Pancreas (tissue), 10 donors: Measurements from ENCODE around the gene RPL27A. TPM values are rescaled to one million over a fixed set of nuclear protein-coding genes. Genes with fewer than 3 reads are reported as not detected.
A peak's percentile ranks its signal among the peaks of the same experiment; 100 is the strongest.

Source experiments
- ATAC-seq, 4 donors: fragments of 200-7000 bp; cut with Tn5 transposase; one replicate each; pipeline versions ENCODE4 v1.8.0 to v1.9.1; 2020; ENCODE audit warnings: mild to moderate bottlenecking in 4 of 4, moderate library complexity in 4 of 4
- DNase-seq, 6 donors: peaks; one replicate each; pipeline ENCODE4 v3.0.0-alpha.2; 2020
- FAIRE-seq: peaks from 2 replicates; lab custom pipeline; 2012; peaks lifted over from hg19 to GRCh38; lab: Jason Lieb, UNC
- H3K27ac ChIP-seq, 4 donors: fragments of 200-600 bp; sonication (generic); 1 replicate in 3 of 4; 2 replicates in 1 of 4; pipeline versions ENCODE4 v1.5.0 to v1.8.0; 2020
- H3K27me3 ChIP-seq, 4 donors: fragments of 200-600 bp; one replicate each; pipeline ENCODE4 v1.8.0; 2021
- H3K36me3 ChIP-seq, 3 donors: fragments of 200-600 bp; sonication (generic) in 1 of 3; one replicate each; pipeline versions ENCODE4 v1.5.0 to v1.8.0; 2020 to 2021
- H3K4me1 ChIP-seq, 3 donors: fragments of 200-600 bp; one replicate each; pipeline ENCODE4 v1.8.0; 2021
- H3K4me3 ChIP-seq, 4 donors: fragments of 200-600 bp; sonication (generic) in 2 of 4; one replicate each; pipeline versions ENCODE4 v1.5.0 to v1.8.0; 2020 to 2021
- H3K9me3 ChIP-seq, 4 donors: fragments of 200-600 bp; one replicate each; pipeline ENCODE4 v1.8.0; 2021
- WGBS, 2 donors: extraction: QIAGEN DNeasy Blood & Tissue Kit; methylation state at CpG; one replicate each; pipeline ENCODE4 v1.1.7; 2013; 5-methylcytosine and 5-hydroxymethylcytosine counted together
- intact Hi-C, 3 donors: fragments of 100-400 bp; cut with DNase I; formaldehyde crosslinking; loops; one replicate each; pipeline versions ENCODE4 v1.11.1 to v1.14.2; 2022
- polyA plus RNA-seq, 2 donors: library from polyadenylated mRNA; stranded (reverse); fragments of 200-250 nt; gene quantifications; one replicate each; pipeline ENCODE4 v1.2.3, GENCODE V29; 2013
- total RNA-seq, 6 donors: library from RNA; stranded (reverse); fragmentation: NEBNext Ultra II Directional in 4 of 6; extraction: Animal tissue kit (Norgen Biotek cat#: 25700) in 4 of 6; gene quantifications; one replicate each; pipeline versions ENCODE4 v1.2.1 to v1.2.4, GENCODE V29; 2021 to 2023
- TF ChIP-seq, protein P1 (sequence below), 4 donors: fragments of 200-600 bp; sonication (generic) in 3 of 4; IDR thresholded peaks; one replicate each; pipeline versions ENCODE4 v1.5.0 to v1.8.0; 2021; ENCODE audit warnings: antibody characterized with exemption in 4 of 4
- donor health status: healthy with polysubstance abuse.
- donor health status: DM: no; HTN: no; CAD: no; lungs with moderate emphysema.
- donor health status: DM: no; HTN: no; CAD: no.
- donor health status: control.
- donor health status: control.
- donor health status: Bipolar disorder and iron deficiency.
- donor health status: DM: yes; HTN: yes; CAD: no.
- donor health status: DM: no; HTN: no; CAD: no.
- donor health status: DM: no; HTN: no; CAD: no.
- donor health status: DM: yes; HTN: yes; CAD: no.

The RPL27A gene
- total and polyA plus RNA-seq, 8 donors = 321 to 2,393 (median 619) TPM

DNA sequence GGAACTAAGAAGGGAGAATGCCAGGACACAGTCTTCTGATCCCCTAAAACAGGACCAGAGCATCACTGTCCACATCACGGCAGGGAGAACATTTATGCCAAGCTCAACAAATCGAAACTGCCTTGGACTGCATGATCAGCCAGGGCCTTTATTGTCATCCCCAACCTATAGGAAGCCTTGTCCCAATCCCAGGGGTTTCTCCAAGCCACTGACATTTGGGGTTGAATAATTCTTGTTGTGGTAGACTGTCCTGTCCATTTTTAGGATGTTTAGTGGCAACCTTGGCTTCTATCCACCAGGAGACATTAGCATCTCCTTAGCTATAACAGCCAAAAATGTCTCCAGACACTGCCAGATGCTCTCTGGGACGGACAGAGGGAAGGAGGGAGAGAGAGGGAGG, 37.1 kb downstream of the RPL27A start:
- no peaks in the 10 kb centered on the region for H3K9me3 ChIP-seq
- no peak overlapping the region for H3K4me3 ChIP-seq
- peaks cover 0 to 6% (median 0%) of the 10 kb centered on the region in 3 donors for H3K36me3 ChIP-seq
- H3K27ac ChIP-seq = peak overlapping the region in 2 of 4 donors; percentile 52 to 80
- 82% methylated on average over 3 of the region's 3 CpGs for WGBS, 2 donors
- H3K27me3 ChIP-seq = no peaks in the 10 kb centered on the region
- DNase-seq (no peak), ATAC-seq (no peak), FAIRE-seq (no peak)
- TF ChIP-seq, protein P1, sequence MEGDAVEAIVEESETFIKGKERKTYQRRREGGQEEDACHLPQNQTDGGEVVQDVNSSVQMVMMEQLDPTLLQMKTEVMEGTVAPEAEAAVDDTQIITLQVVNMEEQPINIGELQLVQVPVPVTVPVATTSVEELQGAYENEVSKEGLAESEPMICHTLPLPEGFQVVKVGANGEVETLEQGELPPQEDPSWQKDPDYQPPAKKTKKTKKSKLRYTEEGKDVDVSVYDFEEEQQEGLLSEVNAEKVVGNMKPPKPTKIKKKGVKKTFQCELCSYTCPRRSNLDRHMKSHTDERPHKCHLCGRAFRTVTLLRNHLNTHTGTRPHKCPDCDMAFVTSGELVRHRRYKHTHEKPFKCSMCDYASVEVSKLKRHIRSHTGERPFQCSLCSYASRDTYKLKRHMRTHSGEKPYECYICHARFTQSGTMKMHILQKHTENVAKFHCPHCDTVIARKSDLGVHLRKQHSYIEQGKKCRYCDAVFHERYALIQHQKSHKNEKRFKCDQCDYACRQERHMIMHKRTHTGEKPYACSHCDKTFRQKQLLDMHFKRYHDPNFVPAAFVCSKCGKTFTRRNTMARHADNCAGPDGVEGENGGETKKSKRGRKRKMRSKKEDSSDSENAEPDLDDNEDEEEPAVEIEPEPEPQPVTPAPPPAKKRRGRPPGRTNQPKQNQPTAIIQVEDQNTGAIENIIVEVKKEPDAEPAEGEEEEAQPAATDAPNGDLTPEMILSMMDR (IDR thresholded peaks at IDR 0.05) = no peak
- peaks cover 24 to 47% (median 36%) of the 10 kb centered on the region in 3 donors for H3K4me1 ChIP-seq
- intact Hi-C loops = no loop called here

- H3K9me3 ChIP-seq = no peaks in the 10 kb centered on the region
- TF ChIP-seq, protein P1 (IDR thresholded peaks at IDR 0.05) = no peak
- H3K27me3 ChIP-seq = no peaks in the 10 kb centered on the region
- intact Hi-C loops = no loop called here
- DNase-seq = peak in 1 of 6 donors; percentile 14
- no peak overlapping the region for H3K4me3 ChIP-seq
- peak overlapping the region in 3 of 4 donors; percentile 28 to 80 (median 52) for H3K27ac ChIP-seq
- no peak for ATAC-seq
- peaks cover 24 to 47% (median 36%) of the 10 kb centered on the region in 3 donors for H3K4me1 ChIP-seq
- WGBS, 2 donors = 36 to 45% methylated on average over 3 of the region's 3 CpGs
- no peak for FAIRE-seq
- H3K36me3 ChIP-seq = peaks cover 0 to 6% (median 0%) of the 10 kb centered on the region in 3 donors
Measured at GRCh38 chr11:8720352-8720751, 37.8 kb downstream of the RPL27A start.

DNA sequence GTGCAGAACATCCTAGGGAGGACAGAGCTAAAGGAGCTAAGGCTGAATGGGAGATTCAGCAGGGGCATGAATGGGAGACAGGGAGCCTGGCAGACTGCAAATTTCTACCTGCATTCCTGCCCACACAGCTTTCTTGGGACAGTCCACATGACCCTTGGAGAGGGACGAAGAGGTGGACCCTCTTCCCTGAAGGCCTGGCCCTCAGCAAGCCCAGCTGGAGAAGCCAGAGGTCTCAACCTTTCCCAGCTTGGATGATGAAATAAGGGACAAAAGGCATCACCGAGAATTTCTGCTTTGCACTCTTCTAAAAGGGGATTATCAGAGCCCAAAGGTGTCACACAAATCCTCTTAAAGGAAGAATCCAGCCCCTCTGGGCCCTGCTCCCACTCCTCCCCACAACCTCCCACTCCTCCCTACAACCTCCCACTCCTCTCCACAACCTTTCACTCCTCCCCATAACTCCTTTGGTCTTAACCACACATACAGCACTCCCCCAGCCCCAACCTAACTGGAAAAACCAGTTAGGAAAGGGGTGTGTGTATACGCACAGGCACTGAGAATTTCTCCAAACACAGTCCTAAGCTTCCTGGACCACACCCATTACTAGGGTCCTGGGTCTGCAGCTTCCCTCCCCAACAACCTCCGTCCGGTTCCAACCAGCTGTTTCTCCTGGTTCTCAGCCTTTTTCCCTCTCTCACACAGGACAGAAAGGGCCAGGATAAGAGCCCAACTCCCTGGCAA, 38.4 kb downstream of the RPL27A start:
- intact Hi-C loops = no loop called here
- peak; percentile 36 to 56 (median 46) for ATAC-seq
- TF ChIP-seq, protein P1 (IDR thresholded peaks at IDR 0.05) = no peak
- H3K27ac ChIP-seq = peak overlapping the region in 3 of 4 donors; percentile 28 to 80 (median 52)
- 38 to 45% methylated on average over 4 to 5 of the region's 5 CpGs for WGBS, 2 donors
- H3K4me1 ChIP-seq = peaks cover 24 to 47% (median 36%) of the 10 kb centered on the region in 3 donors
- no peak for FAIRE-seq
- peak in 2 of 6 donors; percentile 10 to 38 for DNase-seq
- H3K36me3 ChIP-seq = peaks cover 0 to 6% (median 0%) of the 10 kb centered on the region in 3 donors
- no peak overlapping the region for H3K4me3 ChIP-seq
- no peaks in the 10 kb centered on the region for H3K9me3 ChIP-seq
- no peaks in the 10 kb centered on the region for H3K27me3 ChIP-seq

DNA sequence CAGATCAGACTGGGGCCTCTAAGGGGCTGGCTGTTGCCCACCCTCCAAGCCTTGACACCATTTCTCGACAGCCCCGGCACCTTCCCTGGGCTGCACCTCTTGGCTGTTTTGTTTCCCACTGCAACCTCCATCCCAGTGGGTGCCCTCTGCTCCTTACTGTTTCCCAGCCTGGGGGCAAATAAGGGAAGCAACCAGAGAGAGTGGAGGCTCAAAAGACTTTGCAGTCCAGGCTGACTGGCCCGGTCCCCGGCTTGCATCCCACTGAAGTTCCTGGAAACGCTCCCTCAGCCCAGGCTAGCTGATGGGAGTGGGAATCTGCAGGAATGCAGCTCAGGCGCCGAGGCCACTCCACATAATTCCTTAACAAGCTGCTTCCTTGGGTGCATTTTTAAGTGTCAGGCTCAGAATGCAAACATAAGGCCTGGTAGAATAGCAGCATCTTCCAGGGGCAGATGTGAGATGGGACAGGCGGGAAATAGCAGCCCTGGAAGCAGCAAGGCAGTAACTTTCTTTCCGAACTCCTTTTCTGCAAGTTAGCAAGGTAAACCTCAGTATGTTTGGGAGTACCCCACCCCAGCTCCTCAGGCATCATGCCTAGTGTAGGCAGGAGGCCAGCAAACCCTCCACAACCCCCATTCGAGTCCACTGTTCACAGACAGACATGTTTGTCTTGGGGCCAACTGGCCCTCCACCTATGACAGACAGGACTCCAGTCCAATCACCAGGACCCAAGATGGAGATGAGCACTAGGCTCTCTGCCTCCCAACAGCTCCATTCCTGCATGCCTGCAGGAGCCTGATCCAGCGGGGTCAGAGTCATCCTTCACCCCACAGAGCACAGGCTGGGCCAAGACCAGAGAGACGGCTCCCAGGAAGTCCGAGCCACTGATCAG, 39.3 kb downstream of the RPL27A start:
- H3K27me3 ChIP-seq = no peaks in the 10 kb centered on the region
- peak in 1 of 6 donors; percentile 45 for DNase-seq
- H3K9me3 ChIP-seq = no peaks in the 10 kb centered on the region
- peak overlapping the region in 3 of 4 donors; percentile 28 to 80 (median 52) for H3K27ac ChIP-seq
- TF ChIP-seq, protein P1 (IDR thresholded peaks at IDR 0.05) = no peak
- FAIRE-seq = no peak
- peaks cover 0 to 8% (median 0%) of the 10 kb centered on the region in 3 donors for H3K36me3 ChIP-seq
- 69 to 76% methylated on average over 13 of the region's 13 CpGs for whole genome bisulfite sequencing, 2 donors
- no peak overlapping the region for H3K4me3 ChIP-seq
- no peak for ATAC-seq
- intact Hi-C loops = no loop called here
- peaks cover 24 to 46% (median 36%) of the 10 kb centered on the region in 3 donors for H3K4me1 ChIP-seq
